ENCODE results near the gene APOBEC3F. TPM values are rescaled to one million over a fixed set of nuclear protein-coding genes. Genes with fewer than 3 reads are reported as not detected.

The APOBEC3F gene
- total RNA-seq, 2 donors from 2014 or later = 0.49 to 0.95 TPM

- no peak overlapping the region for H3K4me3 ChIP-seq
- no peak for TF ChIP-seq CTCF (IDR thresholded peaks at IDR 0.05)
Observed at GRCh38 chr22:39080052-39080762, 39.5 kb downstream of the APOBEC3F start.

GRCh38 chr22:39081016-39081415, 40.4 kb downstream of the APOBEC3F start:
- Histone ChIP-seq H3K27me3 (replicated peaks; ENCODE audit: insufficient read depth) (no peaks in the 10 kb centered on the region), H3K4me1 (ENCODE audit: control insufficient read depth in 1 of 2, low read depth in 2 of 2) (peaks cover 4 to 9% of the 10 kb centered on the region in 2 donors), H3K9me3 (no peaks in the 10 kb centered on the region), H3K4me3 (no peak overlapping the region), H3K27ac (no peak overlapping the region), H3K36me3 (peaks cover 4% of the 10 kb centered on the region)
- ATAC-seq (ENCODE audit: insufficient number of reproducible peaks, low FRiP score, low read depth) (no peak), DNase-seq (ENCODE audit: low spot score) (no peak)
- TF ChIP-seq CTCF (IDR thresholded peaks at IDR 0.05) = no peak

More at GRCh38 chr22:39080052-39080762, 39.5 kb downstream of the APOBEC3F start:
- Histone ChIP-seq H3K36me3 (peaks cover 4% of the 10 kb centered on the region), H3K27me3 (replicated peaks; ENCODE audit: insufficient read depth) (no peaks in the 10 kb centered on the region), H3K4me1 (ENCODE audit: control insufficient read depth in 1 of 2, low read depth in 2 of 2) (peaks cover 4 to 9% of the 10 kb centered on the region in 2 donors), H3K27ac (no peak overlapping the region), H3K9me3 (no peaks in the 10 kb centered on the region)
- ATAC-seq (ENCODE audit: insufficient number of reproducible peaks, low FRiP score, low read depth) (no peak), DNase-seq (ENCODE audit: low spot score) (no peak)

GRCh38 chr22:39081598-39081997, 40.9 kb downstream of the APOBEC3F start:
- Histone ChIP-seq H3K27ac (no peak overlapping the region), H3K9me3 (no peaks in the 10 kb centered on the region), H3K4me1 (ENCODE audit: control insufficient read depth in 1 of 2, low read depth in 2 of 2) (peaks cover 4 to 9% of the 10 kb centered on the region in 2 donors), H3K36me3 (peaks cover 4% of the 10 kb centered on the region), H3K4me3 (no peak overlapping the region), H3K27me3 (replicated peaks; ENCODE audit: insufficient read depth) (no peaks in the 10 kb centered on the region)
- ATAC-seq (ENCODE audit: insufficient number of reproducible peaks, low FRiP score, low read depth) (no peak), DNase-seq (ENCODE audit: low spot score) (no peak)
- no peak for TF ChIP-seq CTCF (IDR thresholded peaks at IDR 0.05)

GRCh38 chr22:39083212-39084165, 42.8 kb downstream of the APOBEC3F start:
- Histone ChIP-seq H3K9me3 (no peaks in the 10 kb centered on the region), H3K36me3 (peaks cover 4% of the 10 kb centered on the region), H3K27ac (no peak overlapping the region), H3K27me3 (replicated peaks; ENCODE audit: insufficient read depth) (no peaks in the 10 kb centered on the region), H3K4me3 (no peak overlapping the region), H3K4me1 (ENCODE audit: control insufficient read depth in 1 of 2, low read depth in 2 of 2) (no peaks in the 10 kb centered on the region)
- ATAC-seq (ENCODE audit: insufficient number of reproducible peaks, low FRiP score, low read depth) (no peak), DNase-seq (ENCODE audit: low spot score) (no peak)
- no peak for TF ChIP-seq CTCF (IDR thresholded peaks at IDR 0.05)

GRCh38 chr22:39084666-39085065, 44.0 kb downstream of the APOBEC3F start:
- no peaks in the 10 kb centered on the region for H3K9me3 ChIP-seq
- H3K27ac ChIP-seq = no peak overlapping the region
- DNase-seq (ENCODE audit: low spot score) = no peak
- TF ChIP-seq CTCF (IDR thresholded peaks at IDR 0.05) = no peak
- H3K4me1 ChIP-seq (ENCODE audit: control insufficient read depth in 1 of 2, low read depth in 2 of 2) = no peaks in the 10 kb centered on the region
- peaks cover 4% of the 10 kb centered on the region for H3K36me3 ChIP-seq
- ATAC-seq (ENCODE audit: insufficient number of reproducible peaks, low FRiP score, low read depth) = no peak
- no peak overlapping the region for H3K4me3 ChIP-seq
- H3K27me3 ChIP-seq (replicated peaks; ENCODE audit: insufficient read depth) = no peaks in the 10 kb centered on the region
